LoVo (cell line): ENCODE measurements around the gene EFCAB9.
"Not testable (repeated sequence)": the region's sequence is repeated elsewhere in the genome, so short reads cannot be mapped to it uniquely, and the experiment has no call there.

Experiments used
- DNase-seq: peaks from one replicate; pipeline ENCODE4 v3.0.0-alpha.2; 2016; ENCODE audit warnings: low spot score

The EFCAB9 gene

DNA sequence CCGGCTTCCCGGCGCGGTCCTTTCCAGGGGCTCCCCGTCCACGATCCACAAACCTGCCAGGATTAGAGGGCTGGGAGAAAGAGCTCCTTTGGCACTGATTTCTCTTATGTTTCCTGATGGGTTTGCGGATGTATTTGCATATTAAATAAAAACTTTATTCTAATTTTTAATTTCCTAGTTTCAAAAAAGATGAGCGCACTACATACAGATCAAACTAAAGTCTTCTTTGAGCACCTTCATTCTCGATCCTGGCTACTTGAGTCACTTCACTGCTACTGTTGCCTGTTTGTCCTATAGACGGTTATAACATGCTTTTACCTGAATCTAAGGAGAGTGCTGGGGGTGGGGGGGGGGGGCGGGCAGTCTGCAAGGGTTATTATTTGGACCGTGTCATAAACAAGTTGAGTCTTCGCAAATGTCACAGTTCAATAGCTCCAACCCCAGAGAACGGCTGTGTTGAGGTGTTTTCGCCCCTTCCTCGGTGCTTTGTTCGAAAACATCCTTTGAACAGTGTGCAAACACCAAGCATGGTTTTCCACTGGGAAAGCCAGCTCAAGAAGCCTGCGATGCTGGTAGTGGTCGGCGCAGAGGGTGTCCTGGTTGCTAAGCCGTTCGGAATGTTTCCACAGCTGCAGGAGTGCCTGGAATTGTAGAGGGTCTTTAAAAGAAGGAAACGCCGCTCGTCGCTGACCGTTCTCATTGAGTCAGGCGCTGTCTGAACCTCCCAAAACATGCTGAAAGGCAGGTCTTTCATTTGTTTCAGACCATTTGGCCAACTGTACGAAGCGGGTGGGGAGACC lies 4.9 kb upstream of the EFCAB9 start:
- DNase-seq: no peak

DNA sequence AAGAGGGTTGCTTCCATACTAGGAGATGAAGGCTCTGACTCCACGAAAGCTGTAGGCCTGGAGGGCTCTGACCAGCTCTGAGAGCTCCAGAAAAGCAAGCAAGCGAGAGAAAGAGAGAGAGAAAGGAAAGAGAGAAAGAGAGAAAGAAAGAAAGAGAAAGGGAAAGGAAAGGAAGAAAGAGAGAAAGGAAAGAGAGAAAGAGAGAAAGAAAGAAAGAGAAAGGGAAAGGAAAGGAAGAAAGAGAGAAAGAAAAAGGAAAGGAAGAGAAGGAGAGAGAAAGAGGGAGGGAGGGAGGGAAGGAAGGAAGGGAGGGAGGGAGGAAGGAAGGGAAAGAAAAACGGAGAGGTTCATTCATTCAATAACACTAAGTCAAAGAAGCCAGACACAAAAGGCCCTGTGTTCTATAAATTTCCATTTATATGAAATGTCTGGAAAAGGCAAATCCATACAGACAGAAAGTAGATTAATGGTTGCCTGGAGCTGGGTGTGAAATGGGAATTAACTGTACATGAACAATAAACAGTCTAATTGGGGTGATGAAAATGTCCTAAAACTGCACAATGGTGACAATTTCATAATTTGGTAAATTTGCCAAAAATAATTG lies 4.2 kb upstream of the EFCAB9 start:
- no peak for DNase-seq

DNA sequence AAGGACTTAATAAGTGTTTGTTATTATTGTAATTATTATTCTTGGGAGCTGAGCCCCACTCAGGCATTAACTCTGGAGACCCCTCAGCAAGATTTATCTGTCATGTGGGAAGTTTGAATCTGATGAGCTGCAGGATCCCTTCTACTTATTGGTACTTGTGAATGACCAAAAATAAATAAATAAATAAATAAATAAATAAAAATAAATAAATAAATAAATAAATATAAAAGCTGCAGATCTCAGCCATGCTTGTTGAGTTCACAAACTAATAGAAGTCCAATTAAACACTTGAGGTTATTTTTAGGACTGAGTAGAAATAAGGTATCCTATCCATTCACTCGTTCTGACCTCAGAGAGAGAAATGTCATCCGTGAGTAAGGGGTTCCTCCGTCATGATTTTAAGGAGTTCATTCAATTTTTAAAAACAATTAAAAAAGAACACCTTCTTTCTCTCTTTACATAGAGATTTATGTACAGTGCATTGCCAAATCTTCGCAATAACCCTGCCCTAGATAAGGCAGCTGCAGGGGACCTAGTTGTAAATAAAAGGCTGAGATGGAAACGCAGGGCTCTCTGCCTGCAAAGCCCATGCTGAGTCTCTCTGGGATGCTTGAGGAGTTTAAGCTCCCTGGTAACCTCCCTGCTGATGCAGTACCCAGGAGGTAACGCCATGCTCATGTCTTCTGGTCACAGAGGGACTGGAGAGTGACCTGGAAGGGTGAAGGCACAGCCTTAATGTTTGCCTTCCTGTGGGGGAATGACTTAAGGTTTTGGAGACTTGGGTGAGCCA lies 1.2 kb downstream of the EFCAB9 start:
- no peak for DNase-seq

DNA sequence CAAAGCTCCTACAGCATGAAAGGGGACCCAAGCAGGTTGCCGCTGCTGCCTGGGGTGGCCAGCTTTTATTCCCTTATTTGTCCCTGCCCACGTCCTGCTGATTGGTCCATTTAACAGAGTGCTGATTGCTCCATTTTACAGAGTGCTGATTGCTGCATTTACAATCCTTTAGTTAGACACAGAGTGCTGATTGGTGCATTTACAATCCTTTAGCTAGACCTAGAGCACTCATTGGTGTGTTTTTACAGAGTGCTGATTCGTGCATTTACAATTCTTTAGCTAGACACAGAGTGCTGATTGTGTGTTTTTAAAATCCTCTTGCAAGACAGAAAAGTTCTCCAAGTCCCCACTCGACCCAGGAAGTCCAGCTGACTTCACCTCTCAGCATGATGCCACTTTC lies 3.8 kb downstream of the EFCAB9 start:
- not testable (repeated sequence) for DNase-seq

DNA sequence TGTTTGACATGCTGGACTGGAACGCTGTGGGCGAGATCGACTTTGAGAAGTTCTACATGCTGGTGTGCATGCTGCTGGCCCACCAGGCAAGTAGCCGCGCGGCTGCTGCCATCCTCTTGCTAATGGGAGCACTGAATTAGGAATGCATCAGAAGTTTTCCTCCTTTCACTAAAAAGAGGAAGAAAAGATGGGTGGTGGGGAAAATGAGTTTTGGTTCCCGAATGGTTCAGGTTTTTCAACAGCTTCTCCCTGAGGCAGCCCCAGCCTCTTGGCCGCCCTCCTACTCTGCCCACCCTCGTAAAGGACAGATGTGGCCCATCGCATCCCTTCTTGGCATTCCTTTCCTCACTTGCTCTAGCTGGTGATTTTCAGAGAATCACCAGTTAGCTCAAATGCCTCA lies 5.5 kb downstream of the EFCAB9 start:
- DNase-seq: no peak

DNA sequence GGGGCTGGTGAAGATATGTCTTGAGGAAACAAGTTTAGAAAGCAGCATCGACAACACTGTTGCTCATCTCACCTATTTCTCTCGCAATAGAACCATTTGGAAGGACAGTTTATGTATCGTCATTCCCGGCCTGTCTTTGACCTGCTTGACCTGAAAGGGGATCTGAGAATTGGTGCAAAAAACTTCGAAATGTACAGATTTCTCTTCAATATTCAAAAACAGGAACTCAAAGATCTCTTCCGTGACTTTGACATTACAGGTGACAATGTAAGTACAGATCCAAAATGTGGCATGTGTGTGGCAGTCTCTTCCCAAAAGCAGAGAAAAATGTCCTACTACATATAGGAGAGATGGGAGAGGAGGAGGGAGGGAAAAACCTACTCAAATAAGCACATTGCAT lies 6.5 kb downstream of the EFCAB9 start:
- DNase-seq: no peak

DNA sequence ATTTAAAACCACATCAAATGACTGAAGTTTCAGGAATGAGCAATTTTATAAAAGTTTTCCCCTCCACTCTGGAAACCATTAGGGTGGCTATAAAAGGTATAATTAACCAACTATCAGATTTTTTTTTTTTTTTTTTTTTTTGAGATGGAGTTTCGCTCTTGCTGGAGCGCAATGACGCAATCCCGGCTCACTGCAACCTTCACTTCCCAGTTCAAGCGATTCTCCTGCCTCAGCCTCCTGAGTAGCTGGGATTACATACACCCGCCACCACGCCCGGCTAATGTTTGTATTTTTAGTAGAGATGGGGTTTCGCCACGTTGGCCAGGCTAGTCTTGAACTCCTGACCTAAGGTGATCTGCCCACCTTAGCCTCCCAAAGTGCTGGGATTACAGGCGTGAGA lies 12.0 kb downstream of the EFCAB9 start:
- DNase-seq: not testable (repeated sequence)

DNA sequence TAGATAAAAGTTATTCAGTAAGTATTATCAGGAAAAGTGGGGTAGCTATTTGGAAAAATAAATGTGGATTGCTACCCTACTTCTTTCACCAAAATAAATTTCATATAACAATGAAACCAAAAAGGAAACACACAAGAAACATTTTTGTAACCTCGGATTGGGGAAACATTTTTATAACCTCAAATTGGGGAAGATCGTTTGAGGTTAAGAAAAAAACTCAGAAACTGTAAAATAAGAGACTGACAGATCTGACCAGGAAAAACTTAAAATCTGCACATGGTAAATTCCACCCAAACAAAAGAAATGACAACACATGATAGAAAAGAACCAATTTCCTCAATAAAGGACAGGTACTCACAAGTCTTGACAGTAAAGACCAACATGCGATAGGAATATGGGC lies 13.5 kb downstream of the EFCAB9 start:
- DNase-seq: no peak

DNA sequence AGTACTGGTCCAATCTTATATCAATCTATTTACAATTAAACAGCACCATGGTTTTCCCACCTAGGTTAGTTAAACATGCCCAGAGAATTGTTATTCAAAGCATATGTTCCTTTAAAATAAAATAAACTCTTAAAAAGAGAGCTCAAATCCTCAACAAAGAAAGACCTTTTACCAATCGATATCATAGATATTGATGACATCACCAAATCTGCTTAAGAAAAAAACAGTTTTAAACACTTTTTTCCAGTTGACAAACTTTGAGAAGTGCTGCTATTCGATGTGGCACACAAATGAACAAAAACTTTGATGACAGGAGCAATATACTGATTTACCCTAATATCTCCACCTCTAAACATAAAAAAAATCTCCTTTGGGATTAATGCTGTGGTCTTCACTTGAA lies 15.7 kb downstream of the EFCAB9 start:
- DNase-seq: no peak

DNA sequence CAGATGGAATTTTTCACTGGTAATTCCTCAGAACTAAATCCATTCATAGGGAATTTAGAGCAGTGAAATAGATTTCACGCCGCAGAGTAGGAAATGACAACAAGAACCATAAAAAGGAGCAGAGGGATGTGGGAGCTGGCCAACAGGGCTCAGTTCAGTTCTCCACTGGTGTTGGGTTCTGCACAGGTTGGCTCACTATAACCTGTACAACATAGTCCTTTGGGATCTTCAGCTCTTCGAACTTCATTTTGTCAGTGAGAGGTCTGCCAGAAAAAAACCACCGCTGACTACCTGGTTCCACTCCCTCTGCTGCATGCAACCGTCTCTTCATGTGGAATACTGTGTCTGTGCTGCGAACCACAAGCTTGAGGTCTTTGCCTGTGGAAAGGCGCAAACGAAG lies 17.7 kb downstream of the EFCAB9 start:
- DNase-seq: no peak

DNA sequence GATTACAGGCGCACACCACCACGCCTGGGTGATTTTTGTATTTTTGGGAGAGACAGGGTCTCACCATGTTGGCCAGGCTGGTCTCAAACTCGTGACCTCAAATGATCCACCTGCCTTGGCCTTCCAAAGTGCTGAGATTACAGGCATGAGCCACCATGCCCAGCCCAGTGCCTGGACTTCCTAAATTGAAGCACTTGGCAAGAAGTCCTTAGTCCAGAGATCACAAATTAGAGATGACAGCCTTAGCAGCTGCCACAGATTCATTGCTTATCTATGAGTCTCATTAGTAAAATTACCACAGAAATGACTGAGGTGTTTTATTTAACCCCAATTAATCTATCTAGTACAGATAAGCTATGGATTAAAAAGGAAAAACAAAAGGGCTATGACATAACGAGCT lies 19.2 kb downstream of the EFCAB9 start:
- DNase-seq: no peak

DNA sequence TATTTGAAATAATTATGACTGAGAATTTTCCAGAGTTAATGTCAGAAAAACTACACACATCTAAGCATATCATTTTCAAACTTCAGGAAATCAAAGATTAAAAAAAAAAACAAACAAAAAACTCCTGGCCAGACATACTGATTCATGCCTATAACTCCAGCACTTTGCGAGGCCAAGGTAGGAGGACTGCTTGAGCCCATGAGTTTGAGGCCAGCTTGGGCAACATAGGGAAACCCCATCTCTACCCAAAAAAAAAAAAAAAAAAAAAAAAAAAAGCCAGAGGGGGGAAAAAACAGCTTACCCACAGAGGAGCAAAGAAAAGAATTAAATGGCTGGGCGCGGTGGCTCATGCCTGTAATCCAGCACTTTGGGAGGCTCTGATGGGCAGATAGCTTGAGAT lies 22.4 kb downstream of the EFCAB9 start:
- DNase-seq: no peak

DNA sequence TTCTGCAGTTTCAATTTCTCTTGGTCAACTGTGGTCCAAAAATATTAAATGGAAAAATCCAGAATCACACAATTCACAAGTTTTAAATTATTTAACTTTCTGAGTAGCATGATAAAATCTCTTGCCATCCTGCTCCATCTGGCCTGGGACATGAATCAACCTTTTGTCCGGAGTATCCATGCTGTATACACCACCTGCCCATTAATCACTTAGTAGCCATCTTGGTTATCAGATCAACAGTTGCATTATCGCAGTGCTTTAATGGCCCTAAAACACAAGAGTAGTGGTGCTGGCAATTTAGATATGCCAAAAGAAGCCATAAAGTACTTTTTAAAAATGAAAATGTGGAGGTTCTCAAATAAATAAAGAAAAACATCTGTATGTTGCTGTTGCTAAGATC lies 25.3 kb downstream of the EFCAB9 start:
- DNase-seq: no peak

DNA sequence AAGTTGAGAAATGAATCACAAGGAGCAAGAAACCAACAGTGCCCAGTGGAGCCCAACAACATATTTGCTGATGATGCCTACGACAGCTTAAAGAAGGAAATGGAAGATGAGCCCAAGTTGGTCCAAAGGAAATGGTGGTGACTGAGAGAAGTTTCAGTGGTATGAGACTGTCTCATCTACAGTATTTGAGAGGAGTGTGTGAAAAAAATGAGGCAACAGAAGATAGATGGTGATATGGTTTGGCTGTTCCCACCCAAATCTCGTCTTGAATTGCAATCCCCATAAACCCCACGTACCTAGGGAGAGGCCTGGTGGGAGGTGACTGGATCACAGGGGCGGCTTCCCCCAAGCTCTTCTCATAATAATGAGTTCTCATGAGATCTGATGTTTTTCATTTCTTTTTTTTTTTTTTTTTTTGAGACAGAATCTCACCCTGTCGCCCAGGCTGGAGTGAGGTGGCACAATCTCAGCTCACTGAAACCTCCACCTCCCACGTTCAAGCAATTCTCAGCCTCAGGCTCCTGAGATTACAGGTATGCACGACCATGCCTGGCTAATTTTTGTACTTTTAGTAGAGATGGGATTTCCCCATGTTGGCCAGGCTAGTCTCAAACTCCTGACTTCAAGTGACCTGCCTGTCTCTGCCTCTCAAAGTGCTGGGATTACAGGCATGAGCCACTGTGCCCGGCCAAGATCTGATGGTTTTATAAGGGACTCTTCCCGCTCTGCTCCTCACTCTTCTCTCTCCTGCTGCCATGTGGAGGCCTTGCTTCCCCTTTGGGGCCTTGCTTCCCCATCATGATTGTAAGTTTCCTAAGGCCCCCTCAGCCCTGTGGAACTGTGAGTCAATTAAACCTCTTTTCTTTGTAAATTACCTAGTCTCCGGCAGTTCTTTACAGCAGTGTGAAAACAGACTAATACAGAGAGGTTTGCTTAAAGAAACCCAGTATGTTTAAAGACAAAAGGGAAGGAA lies 30.2 kb downstream of the EFCAB9 start:
- no peak for DNase-seq

DNA sequence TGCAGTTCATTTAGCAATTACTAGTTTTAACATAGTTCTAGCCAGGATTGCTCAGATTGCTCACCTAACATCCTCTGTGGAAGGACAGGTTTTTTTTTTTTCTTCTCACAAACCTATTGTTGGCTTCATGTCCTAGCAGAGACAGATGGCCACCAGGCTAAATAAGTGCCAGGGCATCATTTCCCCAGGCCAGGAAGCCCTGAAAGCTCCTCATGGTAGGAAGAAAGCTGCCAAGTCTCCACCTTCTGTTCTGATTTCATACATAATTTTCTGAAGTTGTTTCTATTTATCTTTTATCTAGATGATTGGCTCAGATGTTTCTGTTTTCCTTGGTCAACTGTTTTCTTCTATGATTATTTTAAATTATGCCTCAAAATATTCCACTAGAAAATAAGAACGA lies 31.0 kb downstream of the EFCAB9 start:
- DNase-seq: no peak

DNA sequence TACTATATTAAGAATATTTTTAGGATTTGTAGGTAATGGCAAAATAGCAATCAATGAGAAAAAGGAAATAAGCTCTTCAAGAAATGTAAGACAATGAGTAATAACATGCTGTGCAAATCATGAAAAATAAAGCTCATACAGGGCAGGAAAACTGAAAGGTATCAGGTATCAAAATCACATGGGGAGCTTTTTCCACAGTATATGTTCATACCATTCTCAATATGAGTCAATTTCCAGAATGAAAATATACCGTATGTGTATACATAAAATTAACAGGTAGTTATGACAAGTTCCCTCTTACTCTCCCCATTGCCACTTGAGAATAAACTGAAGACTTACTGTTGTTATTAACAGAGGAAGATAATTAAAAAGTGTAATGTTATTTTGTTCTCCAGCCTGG lies 35.9 kb downstream of the EFCAB9 start:
- DNase-seq: no peak

DNA sequence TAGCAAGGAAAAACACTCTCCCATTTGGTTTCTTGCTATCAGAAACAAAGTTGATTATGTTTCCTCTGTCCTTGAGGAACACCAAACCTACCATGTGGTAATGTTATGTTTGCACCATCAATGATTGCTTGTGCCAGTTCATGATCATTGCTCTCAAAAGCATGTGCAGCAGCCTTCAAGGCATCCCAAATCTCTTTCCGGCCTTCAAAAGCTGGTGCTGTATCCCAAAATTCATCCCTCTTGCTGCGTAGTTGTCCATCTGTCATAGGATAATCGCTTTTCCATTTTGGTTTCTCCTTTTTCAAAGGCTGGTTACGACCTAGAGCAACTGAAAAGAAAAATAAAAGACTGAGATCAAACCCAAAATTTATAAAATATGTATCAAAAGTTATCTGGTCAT lies 40.1 kb downstream of the EFCAB9 start:
- no peak for DNase-seq

DNA sequence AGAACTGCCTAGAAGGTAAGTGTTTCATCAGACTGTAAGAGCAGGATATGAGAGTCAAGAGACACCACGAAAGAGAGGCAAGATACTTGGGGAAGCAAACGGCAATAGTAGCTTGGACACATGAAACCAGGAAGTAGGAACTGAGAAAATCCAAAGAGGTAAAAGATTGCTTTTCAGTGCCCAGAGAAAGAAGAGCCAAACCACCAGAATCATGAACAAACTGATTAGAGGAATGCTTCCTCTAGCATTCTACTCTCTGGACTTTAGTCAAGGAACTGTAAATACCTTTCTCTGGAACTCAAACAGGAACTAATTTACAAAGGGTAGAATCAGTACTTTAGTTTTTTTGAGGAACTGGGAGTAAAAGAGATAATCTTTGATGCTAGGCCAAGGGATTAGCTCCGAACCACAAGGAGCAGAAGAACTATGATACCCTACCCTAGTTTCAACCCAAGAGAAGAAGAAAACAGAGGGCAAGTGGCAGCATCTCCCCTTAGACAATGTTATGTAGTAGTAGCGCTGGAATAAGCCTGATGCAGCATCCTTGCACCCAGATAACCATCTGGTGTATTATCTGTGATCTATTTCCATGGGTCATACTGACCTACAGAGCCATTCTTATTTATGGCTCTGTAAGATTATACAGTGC lies 41.3 kb downstream of the EFCAB9 start:
- peak; percentile 70 for DNase-seq

DNA sequence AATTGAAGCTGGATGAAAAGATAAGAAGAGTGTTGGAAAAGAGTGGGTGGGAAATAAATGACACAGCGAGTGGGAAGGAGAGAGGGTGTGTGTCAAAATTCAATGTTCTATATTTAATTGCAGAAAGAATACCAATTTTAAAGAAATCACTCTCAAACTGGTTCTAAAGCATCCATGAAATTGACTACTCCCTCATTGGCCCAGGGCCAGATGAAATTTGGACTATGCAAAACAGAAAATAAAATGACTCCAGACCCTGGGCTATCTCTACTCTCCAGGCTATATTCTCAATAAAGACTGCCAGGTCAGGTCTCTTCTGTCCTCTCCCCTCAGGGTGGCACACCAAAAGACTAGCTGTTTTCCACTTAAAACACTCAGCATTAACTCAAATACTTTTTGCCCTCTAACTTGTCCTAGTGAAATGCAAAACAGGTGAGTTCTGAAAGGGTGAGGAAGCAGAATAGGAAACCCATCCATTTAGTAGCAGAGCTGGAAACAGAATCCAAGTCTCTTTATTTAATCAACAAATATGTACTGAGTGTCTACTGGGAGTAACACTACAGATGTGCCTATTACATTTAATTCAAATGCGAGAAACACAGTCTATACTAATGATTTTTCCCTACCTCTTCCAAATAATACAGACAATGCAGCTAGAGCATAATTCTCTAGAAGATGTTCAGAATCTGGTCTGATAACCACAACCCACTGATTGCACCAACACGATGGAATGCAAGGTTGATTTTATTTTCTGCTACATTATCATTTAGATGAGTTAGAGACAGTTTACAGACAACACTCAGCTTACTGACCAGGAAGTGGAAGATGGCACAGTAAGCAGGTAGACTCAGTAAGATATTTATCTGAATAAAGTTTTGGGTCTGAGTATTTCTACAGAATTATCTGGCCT lies 42.1 kb downstream of the EFCAB9 start:
- DNase-seq: peak; percentile 58

DNA sequence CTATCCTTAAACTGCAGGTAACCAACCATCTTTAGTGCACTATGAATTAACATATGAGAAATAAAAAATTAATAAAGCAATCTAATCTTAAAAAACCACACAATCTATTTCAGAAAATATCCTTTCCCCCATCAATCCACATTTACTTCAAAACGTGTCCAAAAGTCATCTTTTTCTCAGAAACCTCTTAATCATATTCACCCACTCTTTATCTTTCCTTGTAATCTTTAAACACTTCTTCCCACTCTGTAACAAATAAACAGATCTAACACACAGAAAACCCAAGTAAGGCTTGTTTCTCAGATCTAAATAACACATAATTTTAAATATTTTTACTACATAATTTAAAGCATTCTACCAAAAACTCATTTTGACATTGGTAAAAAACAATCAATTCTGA lies 44.4 kb downstream of the EFCAB9 start:
- DNase-seq: no peak
